Subcutaneous adipose tissue (tissue), 4 donors: Measurements from ENCODE around the gene EXOC6B. TPM values are rescaled to one million over a fixed set of nuclear protein-coding genes. Genes with fewer than 3 reads are reported as not detected.

ENCODE experiments used
- CTCF ChIP-seq: fragments of 450-650 bp; IDR thresholded peaks from one replicate; pipeline ENCODE4 v1.5.1; 2016; ENCODE audit warnings: low read depth, mild to moderate bottlenecking, control low read depth, antibody characterized with exemption, moderate library complexity
- total RNA-seq, 4 donors: library from RNA; depleted of rRNA; stranded (reverse); fragments of >200 nt; gene quantifications; one replicate each; pipeline ENCODE4 v1.1.0, GENCODE V29; 2016

EXOC6B gene
- total RNA-seq, 4 donors from 2014 or later, result 33.9 to 40.5 (median 38.9) TPM

- no peak for TF ChIP-seq CTCF
These were observed 671.9 kb downstream of the EXOC6B start for GRCh38 chr2:72153924-72154323.

GRCh38 chr2:72153026-72153791 lies 672.6 kb downstream of the EXOC6B start:
- no peak for TF ChIP-seq CTCF

- TF ChIP-seq CTCF, result no peak
These were observed 674.9 kb downstream of the EXOC6B start for GRCh38 chr2:72150861-72151356.

- no peak for TF ChIP-seq CTCF
These were observed 675.5 kb downstream of the EXOC6B start for GRCh38 chr2:72150157-72150860.

- TF ChIP-seq CTCF, result no peak
These were observed 676.2 kb downstream of the EXOC6B start for GRCh38 chr2:72149556-72150156.

GRCh38 chr2:72148837-72149555 lies 676.8 kb downstream of the EXOC6B start:
- TF ChIP-seq CTCF, result no peak
